ENCODE measurements around the gene FSTL5.
A peak's percentile ranks its signal among the peaks of the same experiment; 100 is the strongest.

Gene FSTL5

DNA sequence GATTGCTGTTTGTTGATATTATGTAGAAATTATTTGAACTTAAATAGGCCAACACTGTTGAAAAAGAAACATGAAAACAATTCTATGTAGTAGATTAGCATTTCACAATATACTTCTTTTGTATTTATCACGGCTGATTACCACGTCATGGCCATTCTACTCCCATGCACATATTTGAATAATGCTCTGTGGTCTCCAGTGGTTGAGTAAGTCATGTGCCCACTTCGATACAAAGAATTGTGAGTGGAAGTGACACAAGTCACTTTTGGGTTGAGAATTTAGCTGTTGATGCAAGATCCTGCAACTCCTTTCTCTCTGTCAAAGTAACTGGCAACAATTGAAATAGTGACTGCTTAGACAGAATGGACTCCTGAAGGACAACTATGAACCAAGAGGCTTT is 6.7 kb upstream of the FSTL5 start:
- H3K4me2 ChIP-seq (ENCODE audit: low read depth, low read length): no peak overlapping the region
- H3K27me3 ChIP-seq (replicated peaks; ENCODE audit: insufficient read depth, low read length): no peaks in the 10 kb centered on the region
- H4K20me1 ChIP-seq (ENCODE audit: insufficient read depth, low read length): no peaks in the 10 kb centered on the region
- no peaks in the 10 kb centered on the region for H3K9me2 ChIP-seq (replicated peaks; ENCODE audit: insufficient read depth, low read length)
- DNase-seq: no peak
- H3K4me1 ChIP-seq (ENCODE audit: low read length): no peaks in the 10 kb centered on the region
- no peaks in the 10 kb centered on the region for H3K79me2 ChIP-seq (ENCODE audit: low read length)
- H3K27ac ChIP-seq (ENCODE audit: low read length): no peak overlapping the region
- no peaks in the 10 kb centered on the region for H3K36me3 ChIP-seq (replicated peaks; ENCODE audit: insufficient read depth, low read length)
- no peaks in the 10 kb centered on the region for H3K9me3 ChIP-seq (replicated peaks; ENCODE audit: insufficient read depth, low read length)
- TF ChIP-seq EZH2 (optimal IDR thresholded peaks at IDR 0.05; ENCODE audit: low read depth, low read length) (no peak), EZH2phosphoT487 (IDR thresholded peaks at IDR 0.05; ENCODE audit: low read length) (no peak)
- TF ChIP-seq, protein P1, sequence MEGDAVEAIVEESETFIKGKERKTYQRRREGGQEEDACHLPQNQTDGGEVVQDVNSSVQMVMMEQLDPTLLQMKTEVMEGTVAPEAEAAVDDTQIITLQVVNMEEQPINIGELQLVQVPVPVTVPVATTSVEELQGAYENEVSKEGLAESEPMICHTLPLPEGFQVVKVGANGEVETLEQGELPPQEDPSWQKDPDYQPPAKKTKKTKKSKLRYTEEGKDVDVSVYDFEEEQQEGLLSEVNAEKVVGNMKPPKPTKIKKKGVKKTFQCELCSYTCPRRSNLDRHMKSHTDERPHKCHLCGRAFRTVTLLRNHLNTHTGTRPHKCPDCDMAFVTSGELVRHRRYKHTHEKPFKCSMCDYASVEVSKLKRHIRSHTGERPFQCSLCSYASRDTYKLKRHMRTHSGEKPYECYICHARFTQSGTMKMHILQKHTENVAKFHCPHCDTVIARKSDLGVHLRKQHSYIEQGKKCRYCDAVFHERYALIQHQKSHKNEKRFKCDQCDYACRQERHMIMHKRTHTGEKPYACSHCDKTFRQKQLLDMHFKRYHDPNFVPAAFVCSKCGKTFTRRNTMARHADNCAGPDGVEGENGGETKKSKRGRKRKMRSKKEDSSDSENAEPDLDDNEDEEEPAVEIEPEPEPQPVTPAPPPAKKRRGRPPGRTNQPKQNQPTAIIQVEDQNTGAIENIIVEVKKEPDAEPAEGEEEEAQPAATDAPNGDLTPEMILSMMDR (IDR thresholded peaks at IDR 0.05; ENCODE audit: low read length): no peak
- H3F3A ChIP-seq (ENCODE audit: insufficient read depth, low read length): no peaks in the 10 kb centered on the region
- no peak overlapping the region for H3K9ac ChIP-seq (ENCODE audit: low read length)
- no peak overlapping the region for H3K4me3 ChIP-seq (ENCODE audit: low read length)
- no peak overlapping the region for H2AFZ ChIP-seq (ENCODE audit: low read length)

DNA sequence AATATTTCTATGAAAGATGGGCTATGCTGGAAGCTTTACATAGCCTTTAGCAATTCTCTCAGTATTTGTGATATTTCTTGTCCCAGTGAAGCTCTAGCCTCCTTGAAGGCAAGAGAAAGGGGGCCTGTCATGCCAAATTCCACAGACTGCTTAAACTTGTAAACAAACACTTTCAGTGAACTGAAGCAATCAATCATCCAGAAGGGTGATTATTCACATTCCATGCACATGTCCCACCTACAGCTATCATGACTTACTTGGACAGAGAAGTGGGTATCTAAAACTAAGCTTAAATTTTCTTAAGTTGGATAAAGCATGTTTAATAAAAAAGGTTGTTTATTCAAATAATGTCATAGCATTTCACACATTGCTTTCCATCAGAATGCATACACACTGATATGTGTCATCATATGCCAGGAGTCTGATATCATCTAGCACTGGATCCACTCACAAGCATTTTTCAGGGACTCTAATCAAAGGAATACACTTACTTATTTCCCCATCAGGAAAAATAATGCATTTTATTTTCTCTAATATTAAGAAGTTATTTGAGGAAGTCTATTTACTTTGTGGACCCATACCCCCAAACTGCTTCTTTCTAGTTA is 1.2 kb upstream of the FSTL5 start:
- DNase-seq: no peak
- no peak overlapping the region for H3K9ac ChIP-seq (ENCODE audit: low read length)
- no peak overlapping the region for H2AFZ ChIP-seq (ENCODE audit: low read length)
- TF ChIP-seq EZH2phosphoT487 (IDR thresholded peaks at IDR 0.05; ENCODE audit: low read length) (no peak), EZH2 (optimal IDR thresholded peaks at IDR 0.05; ENCODE audit: low read depth, low read length) (no peak)
- TF ChIP-seq, protein P1 (IDR thresholded peaks at IDR 0.05; ENCODE audit: low read length): no peak
- H3K4me2 ChIP-seq (ENCODE audit: low read depth, low read length): peak overlapping the region; percentile 54; the same call in 1 of the 2 replicates
- no peak overlapping the region for H3K27ac ChIP-seq (ENCODE audit: low read length)
- H3K27me3 ChIP-seq (replicated peaks; ENCODE audit: insufficient read depth, low read length): no peaks in the 10 kb centered on the region
- no peaks in the 10 kb centered on the region for H3K9me3 ChIP-seq (replicated peaks; ENCODE audit: insufficient read depth, low read length)
- no peaks in the 10 kb centered on the region for H3K79me2 ChIP-seq (ENCODE audit: low read length)
- peak overlapping the region; percentile 72; the same call in 1 of the 2 replicates for H3K4me3 ChIP-seq (ENCODE audit: low read length)
- no peaks in the 10 kb centered on the region for H3K4me1 ChIP-seq (ENCODE audit: low read length)
- no peaks in the 10 kb centered on the region for H3K9me2 ChIP-seq (replicated peaks; ENCODE audit: insufficient read depth, low read length)
- no peaks in the 10 kb centered on the region for H3K36me3 ChIP-seq (replicated peaks; ENCODE audit: insufficient read depth, low read length)
- H3F3A ChIP-seq (ENCODE audit: insufficient read depth, low read length): no peaks in the 10 kb centered on the region
- no peaks in the 10 kb centered on the region for H4K20me1 ChIP-seq (ENCODE audit: insufficient read depth, low read length)

DNA sequence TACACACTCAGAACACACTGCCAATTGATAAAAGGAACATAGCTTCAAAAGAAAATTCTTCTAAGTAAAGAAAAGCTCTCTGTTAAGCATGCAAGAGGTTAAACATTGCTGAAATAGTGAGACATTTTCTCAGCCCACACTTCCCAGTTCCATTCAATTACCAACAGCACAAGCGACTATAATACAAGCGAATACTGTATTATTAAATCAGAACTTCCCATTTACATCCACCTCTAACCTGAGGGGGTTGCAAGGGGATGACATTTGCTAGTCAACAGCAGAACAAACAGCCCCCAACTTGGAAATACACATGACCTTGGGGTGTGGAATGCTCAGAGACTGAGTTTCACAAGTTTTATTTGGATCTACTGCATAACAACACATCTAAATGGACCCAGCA is 1.1 kb downstream of the FSTL5 start:
- H3K9me2 ChIP-seq (replicated peaks; ENCODE audit: insufficient read depth, low read length): no peaks in the 10 kb centered on the region
- no peaks in the 10 kb centered on the region for H3F3A ChIP-seq (ENCODE audit: insufficient read depth, low read length)
- H2AFZ ChIP-seq (ENCODE audit: low read length): no peak overlapping the region
- no peak overlapping the region for H3K4me2 ChIP-seq (ENCODE audit: low read depth, low read length)
- H3K9ac ChIP-seq (ENCODE audit: low read length): no peak overlapping the region
- H3K4me3 ChIP-seq (ENCODE audit: low read length): no peak overlapping the region
- H3K79me2 ChIP-seq (ENCODE audit: low read length): no peaks in the 10 kb centered on the region
- no peak overlapping the region for H3K27ac ChIP-seq (ENCODE audit: low read length)
- no peaks in the 10 kb centered on the region for H4K20me1 ChIP-seq (ENCODE audit: insufficient read depth, low read length)
- H3K9me3 ChIP-seq (replicated peaks; ENCODE audit: insufficient read depth, low read length): no peaks in the 10 kb centered on the region
- TF ChIP-seq, protein P1 (IDR thresholded peaks at IDR 0.05; ENCODE audit: low read length): no peak
- TF ChIP-seq EZH2 (optimal IDR thresholded peaks at IDR 0.05; ENCODE audit: low read depth, low read length): no peak
- TF ChIP-seq EZH2phosphoT487 (IDR thresholded peaks at IDR 0.05; ENCODE audit: low read length): no peak
- DNase-seq: no peak
- no peaks in the 10 kb centered on the region for H3K36me3 ChIP-seq (replicated peaks; ENCODE audit: insufficient read depth, low read length)
- no peaks in the 10 kb centered on the region for H3K27me3 ChIP-seq (replicated peaks; ENCODE audit: insufficient read depth, low read length)
- H3K4me1 ChIP-seq (ENCODE audit: low read length): no peaks in the 10 kb centered on the region
